Measurements from ENCODE around the gene MRC2.
A peak's percentile ranks its signal among the peaks of the same experiment; 100 is the strongest.

The MRC2 gene

GRCh38 chr17:62703261-62703775 lies 75.8 kb downstream of the MRC2 start:
- DNase-seq (ENCODE audit: low read depth) = no peak

GRCh38 chr17:62703776-62704380 lies 76.4 kb downstream of the MRC2 start:
- DNase-seq (ENCODE audit: low read depth) = peak; percentile 45

DNA sequence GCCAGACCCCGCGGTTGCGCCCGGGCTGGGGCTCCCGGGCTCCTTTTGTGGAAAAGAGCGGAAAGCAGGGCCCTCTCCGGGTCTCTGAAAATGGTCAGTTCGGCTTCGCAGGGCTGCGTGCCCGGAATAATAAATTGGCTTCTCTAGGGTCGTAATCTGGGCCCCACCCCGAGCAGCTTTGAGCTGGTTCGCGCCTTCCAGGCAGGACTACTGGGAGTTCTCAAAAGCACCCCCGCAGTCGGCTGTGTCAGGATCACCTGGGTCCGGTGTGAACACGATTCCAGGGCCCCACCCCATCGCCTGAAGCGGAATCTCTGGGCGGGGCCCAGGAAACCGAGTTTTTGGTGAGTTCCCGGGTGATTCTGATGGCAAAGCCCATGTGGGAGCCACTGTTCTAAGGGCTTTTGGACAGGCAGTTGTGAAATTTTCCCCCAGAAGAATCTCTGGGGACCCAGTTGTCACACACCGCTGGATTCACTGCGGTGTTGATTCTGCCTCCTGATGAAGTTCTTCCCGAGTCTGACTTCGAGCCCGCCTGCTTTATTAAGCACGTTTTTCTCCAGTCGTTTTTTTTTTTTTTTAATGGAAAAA lies 77.0 kb downstream of the MRC2 start:
- DNase-seq (ENCODE audit: low read depth) = no peak

- no peak for DNase-seq (ENCODE audit: low read depth)
Measured at GRCh38 chr17:62705156-62705777, 77.8 kb downstream of the MRC2 start.

DNA sequence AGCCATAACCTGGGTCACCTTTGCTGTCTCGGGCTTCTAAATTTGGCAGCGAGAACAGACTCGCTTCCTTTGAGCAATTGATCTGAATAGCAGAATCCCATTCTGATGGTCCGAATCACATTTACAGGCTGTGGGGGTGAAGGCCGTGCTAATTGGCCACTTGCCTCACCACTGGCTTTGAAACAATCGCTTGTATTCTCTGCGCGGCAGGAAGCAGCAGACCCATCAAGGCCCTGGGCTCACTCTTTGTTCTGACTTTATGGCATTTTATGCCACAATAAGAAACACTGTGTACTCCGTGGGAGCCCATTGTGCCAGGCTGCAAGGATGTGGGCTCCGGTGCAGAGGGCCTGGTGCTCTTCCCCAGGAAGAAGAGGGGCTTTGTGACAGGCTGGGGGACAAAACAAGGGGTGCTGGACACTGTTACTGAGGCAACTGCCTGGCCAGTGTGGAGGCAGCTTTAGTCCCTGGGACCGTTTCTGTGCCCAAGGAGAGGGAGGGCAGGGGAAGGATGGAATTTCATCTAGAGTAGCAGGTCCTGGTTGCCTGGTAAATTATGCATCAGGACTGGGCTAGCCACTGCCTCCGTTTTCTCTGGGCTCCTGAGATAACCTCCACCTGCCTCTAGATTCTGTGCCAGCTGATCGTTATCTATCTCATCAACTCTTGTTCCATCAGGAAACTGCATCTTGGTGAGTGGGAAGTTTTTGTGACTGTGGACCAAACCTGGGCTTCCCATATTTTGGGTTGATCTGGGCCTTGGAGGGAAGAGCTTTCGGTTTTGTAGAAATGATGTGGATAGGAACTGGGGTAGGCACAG lies 78.5 kb downstream of the MRC2 start:
- no peak for DNase-seq (ENCODE audit: low read depth)

- no peak for DNase-seq (ENCODE audit: low read depth)
Measured at GRCh38 chr17:62706598-62707424, 79.3 kb downstream of the MRC2 start.

DNA sequence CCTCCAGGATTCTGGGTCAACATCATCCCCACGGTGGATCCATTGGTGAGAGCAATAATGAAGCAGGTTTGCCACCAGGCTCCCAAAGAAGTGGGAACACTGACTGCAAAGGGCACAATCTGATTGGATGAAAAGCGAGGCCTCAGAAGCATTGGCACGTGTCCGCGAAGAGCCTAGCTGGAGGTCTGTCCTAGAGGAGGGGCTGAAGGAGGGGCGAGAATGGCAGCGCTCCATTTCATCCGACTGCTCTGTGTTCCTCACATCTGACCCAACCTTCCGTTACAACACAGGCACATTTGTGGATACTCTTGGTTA lies 79.9 kb downstream of the MRC2 start:
- no peak for DNase-seq (ENCODE audit: low read depth)

GRCh38 chr17:62708587-62708986 lies 81.1 kb downstream of the MRC2 start:
- DNase-seq (ENCODE audit: low read depth) = no peak

- no peak for DNase-seq (ENCODE audit: low read depth)
Measured at GRCh38 chr17:62712171-62712581, 84.7 kb downstream of the MRC2 start.

GRCh38 chr17:62713086-62713881 lies 85.8 kb downstream of the MRC2 start:
- no peak for DNase-seq (ENCODE audit: low read depth)

DNA sequence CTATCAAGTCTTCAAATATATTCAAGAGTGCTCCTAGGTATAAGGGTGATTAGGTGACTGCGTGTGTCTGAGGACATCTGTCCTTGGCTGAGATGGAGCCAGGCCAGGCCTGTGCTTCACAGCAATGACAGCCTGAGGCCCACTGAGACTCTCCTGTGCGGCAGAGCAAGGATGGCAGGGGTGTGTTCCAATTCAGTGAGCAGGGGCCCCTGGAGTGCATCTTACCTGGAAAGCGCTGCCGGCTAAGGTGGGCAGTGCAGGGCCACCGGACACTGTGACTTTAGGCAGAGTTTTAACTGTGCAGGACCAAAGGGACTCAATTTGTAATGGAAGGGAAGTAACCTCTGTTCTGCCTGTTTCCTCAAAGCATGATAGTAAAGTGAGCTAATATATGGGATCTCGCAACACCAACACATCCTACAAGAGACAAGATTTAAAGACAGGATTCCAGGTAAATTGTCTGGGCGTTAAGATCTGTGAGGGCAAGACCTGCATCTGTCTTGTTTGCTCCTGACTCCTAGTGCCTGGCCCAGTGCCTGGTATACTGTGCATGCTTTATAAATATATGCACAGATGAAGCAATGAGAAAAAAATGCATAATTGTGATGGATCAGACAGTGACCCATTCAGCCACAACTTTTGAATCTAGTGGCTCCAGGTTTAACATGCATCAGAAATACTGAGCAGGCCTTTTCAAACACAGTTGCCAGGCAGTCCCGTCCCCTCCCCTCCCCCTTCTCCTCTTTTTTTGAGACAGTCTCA lies 86.7 kb downstream of the MRC2 start:
- DNase-seq (ENCODE audit: low read depth) = no peak

- no peak for DNase-seq (ENCODE audit: low read depth)
Measured at GRCh38 chr17:62715882-62716390, 88.5 kb downstream of the MRC2 start.

GRCh38 chr17:62716834-62717588 lies 89.5 kb downstream of the MRC2 start:
- DNase-seq (ENCODE audit: low read depth) = no peak

GRCh38 chr17:62717589-62717855 lies 90.1 kb downstream of the MRC2 start:
- DNase-seq (ENCODE audit: low read depth) = no peak

- no peak for DNase-seq (ENCODE audit: low read depth)
Measured at GRCh38 chr17:62717889-62718288, 90.4 kb downstream of the MRC2 start.

- no peak for DNase-seq (ENCODE audit: low read depth)
Measured at GRCh38 chr17:62718429-62718828, 91.0 kb downstream of the MRC2 start.

DNA sequence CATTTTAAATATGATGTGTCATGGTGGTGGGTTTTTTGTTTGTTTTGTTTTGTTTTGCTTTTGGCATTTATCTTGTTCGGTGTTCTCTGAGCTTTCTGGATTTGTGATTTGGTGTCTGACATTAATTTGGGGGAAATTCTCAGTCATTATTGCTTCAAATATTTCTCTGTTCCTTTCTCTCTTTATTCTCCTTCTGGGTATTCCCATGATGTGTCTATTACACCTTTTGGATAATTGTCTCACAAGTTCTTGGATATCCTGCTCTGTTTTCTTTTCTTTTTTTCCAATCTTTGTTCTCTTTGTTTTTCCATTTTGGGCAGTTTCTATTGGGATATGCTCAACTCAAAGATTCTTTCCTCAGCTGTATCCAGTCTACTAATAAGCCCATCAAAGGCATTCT lies 92.1 kb downstream of the MRC2 start:
- DNase-seq (ENCODE audit: low read depth) = no peak

- no peak for DNase-seq (ENCODE audit: low read depth)
Measured at GRCh38 chr17:62720126-62720850, 92.8 kb downstream of the MRC2 start.

DNA sequence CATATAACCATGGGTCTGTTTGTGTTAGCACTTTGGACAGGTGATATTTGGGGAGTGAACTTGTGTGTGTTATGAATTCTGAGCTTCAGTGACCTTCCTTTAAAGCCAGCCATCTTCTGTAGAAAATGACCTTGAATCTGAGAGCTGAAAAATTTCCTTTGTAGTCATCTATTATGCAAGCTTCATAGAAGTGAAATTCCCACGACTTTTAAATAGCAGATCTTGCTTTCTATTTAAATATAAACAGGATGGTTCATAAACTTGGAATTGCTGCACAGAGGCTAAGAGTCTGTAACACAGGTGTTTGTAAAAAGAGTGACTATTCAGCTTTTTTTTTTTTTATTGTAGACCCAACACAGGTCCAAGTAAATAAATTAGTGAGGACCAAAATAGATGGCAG lies 95.2 kb downstream of the MRC2 start:
- DNase-seq (ENCODE audit: low read depth) = no peak
